ENCODE measurements around the gene RHCE.
"Not testable (repeated sequence)": the region's sequence is repeated elsewhere in the genome, so short reads cannot be mapped to it uniquely, and the experiment has no call there.

RHCE gene

DNA sequence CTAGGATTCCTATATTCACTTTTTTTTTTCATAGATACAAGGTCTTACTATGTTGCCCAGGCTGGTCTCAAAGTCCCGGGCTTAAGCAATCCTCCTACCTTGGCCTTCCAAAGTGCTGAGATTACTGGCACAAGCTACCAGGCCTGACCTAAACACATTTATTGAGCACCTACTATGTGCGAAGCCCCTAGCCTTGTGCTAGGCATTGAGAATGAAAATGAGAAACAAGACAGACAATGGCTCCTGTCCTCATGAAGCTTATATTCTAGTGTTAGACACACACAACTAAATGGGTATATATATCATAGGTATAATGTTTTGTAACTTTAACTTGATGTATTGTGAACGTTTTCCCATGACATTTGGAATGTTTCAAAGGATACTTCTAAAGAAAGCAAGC is 71.0 kb downstream of the RHCE start:
- DNase-seq = no peak

DNA sequence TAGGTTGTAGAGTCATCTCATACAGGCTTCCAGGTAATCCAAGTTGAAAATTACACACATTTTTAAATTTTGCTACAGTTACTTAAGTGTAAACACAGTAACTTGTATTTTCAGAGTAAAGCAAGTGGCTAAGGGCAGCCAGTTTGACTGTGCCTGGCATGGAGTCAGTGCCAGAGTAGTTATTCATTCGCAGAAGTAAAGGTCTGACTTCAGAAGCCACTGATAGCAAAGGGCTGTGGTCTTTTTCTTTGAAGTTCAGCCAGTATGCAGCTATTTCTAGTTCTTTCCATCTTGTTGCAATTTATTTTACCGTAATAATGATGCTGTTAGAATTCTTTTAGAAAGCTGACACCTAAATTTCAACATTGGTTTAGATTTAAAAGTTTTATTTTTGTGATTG is 73.1 kb downstream of the RHCE start:
- no peak for DNase-seq

DNA sequence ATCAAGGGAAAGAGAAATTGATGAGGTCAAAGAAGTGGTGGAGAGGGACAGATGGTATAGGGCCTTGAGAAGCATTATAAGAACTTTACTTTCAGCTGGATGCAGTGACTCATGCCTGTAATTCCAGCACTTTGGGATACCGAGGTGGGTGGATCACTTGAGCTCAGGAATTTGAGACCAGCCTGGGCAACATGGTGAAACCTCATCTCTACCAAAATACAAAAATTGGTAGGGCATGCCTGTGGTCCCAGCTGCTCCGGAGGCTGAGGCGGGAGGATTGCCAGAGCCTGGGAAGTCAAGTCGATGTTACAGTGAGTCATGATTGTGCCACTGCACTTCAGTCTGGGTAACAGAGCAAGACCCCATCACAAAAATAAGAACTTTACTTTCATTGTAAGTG is 76.8 kb downstream of the RHCE start:
- peak in 1 of 56 donors; percentile 2 for DNase-seq

DNA sequence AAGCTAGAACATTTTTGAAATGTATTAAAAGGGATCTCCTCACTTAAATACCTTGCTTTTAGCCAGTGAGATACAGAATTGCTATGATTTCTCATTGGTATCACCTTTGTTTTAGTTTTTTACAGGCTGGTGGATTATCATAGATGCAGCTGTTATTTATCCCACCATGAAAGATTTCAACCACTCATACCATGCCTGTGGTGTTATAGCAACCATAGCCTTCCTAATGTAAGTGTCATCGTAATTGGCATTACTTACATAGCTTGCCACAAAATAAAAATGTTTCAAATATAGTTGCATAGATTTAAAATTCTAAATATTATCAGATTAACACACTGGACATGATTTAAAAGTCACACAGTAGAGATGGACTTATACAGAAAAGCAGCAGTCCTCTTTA is 77.8 kb downstream of the RHCE start:
- DNase-seq = no peak

DNA sequence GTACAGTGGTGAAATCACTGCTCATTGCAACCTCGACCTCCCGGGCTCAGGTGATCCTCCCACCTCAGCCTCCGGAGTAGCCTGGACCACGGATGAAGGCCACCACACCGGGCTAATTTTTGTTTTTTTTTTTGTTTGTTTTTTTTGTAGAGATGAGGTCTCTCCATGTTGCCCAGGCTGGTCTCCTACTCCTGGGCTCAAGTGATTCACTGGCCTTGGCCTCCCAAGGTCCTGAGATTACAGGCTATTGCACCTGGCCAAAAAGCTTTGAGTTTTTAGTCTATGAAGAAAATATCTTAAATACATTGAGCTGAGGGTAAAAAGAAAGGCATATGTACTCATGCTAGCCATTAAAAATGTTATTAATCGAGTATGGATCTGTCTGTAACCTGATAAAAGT is 78.9 kb downstream of the RHCE start:
- DNase-seq = no peak

DNA sequence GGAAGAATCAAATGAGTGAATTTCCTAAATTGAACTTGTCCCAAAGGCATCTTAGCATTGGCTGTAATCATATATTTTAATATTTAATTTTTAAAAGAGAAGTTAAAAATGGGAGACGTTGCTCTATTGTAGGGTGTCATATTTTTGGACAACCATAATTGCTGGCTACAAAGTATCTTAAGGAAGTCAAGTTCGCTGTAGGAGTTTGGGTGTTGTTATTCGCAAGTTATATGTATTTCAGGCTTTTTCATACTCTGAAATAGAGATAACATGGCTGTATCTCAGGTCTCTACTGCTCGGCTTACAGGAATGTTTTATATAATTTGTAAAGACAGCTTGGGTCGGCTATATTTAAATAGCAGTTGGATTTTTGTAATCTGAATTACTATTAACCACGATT is 81.6 kb downstream of the RHCE start:
- no peak for DNase-seq

DNA sequence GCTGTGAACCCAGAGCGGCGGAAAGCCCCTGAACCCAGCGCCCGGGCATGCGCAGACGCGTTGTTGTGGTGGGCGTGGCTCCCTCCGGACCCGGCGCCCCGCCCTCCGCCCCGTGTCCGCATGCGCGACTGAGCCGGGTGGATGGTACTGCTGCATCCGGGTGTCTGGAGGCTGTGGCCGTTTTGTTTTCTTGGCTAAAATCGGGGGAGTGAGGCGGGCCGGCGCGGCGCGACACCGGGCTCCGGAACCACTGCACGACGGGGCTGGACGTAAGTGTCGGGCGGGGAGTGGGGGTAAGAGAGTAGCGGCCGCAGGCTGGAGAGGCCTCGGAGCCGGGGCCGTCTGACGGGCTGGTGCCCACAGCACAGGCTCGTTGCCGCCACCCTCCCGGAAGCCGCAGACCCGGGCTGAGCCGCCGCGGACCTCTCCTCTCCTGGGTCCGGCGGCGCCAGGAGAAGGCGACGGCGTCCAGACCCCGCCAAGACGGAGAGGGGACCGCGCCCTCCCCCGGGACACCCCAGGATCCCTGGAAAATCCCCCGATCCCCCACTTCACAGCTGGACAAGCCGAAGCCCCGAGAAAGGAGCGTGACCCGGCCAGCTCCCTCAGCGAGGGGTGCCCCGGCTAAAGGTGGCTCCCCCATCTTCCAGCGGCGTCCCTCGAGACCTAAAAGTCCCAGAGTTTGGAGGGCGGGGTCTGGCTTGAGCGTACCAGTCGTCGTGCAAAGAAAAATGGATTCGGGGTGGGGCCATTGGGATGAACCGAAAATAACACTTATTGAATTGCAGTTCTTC is 82.2 kb downstream of the RHCE start, which contains the start of gene TMEM50A:
Gene TMEM50A (plus strand): TSS at position 147 of the 794 bp plus-strand sequence. CDS start 2,153 bp downstream, outside the sequence.
- peak; percentile 41 to 93 (median 84) for DNase-seq

DNA sequence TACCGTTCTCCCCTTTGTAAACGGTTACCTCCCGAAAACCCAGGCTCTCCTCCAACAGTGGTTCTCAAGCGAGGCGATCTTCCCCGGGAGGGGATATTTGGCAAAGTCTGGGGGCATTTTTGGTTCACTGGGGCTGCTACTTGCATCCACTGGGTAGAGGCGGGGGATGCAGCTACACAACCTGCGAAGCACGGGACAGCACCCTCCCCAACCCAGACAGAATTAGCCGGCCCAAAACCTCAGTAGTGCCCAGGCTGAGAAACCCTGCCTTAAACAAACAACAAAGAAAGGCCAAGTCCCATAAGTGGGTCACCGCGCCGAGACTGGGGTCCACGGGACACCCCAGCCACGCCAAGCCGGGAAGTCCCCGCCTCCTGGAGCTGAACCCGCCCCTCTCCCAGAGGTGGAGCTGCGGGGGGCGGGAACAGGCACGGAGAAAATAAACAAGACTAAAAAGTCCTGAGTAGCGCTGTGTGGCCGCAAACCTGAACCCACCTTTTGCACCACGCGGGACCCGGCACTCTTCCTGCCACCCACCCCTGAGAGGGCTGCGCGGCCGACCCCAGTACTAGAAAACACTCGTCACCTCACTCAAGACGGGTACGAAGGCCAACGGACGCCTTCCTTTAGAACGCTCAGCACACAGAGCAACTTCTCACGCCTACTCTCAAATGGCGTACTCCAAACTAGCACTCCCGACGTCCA is 83.0 kb downstream of the RHCE start:
- DNase-seq = peak in 3 of 56 donors; percentile 14 to 42 (median 23)

DNA sequence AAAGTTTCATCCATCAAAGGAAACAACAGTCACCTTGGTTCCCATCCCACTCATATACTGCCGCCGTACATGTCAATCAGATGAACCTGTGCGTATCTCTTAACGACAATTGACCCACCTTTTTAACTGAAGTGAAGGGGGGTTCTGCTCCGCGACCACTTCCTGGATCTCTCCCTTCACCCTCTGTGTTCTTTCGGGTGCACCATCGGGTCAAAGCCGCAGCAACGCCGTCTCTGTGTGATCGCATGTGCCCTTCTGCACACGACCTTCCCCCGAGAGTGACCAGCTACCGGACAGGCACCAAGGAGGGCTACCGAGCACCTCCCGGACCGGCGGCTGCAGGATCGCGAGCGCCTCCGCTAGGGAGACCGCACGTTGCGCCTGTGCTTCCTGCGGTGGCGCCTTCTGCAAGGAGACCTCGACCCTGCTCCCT is 83.7 kb downstream of the RHCE start:
- DNase-seq = peak in 1 of 56 donors; percentile 4

DNA sequence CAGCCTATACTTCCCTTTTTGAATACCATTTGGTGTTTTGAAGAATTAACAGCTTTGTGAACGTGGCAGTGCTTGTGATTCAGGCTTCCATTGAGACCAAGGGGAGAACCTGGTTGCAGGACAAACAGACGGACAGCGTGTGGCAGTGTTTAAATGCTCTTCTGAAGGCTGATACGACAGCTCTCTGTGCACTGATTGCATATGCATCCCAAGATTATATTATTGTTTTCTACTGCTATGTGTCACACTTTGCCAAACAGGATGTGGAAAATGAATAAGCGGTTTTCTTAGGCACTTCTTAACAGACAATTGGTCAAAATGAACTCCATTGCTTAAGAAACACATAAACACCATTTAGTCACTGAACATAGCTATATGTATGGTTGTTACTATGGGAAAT is 90.7 kb downstream of the RHCE start:
- peak in 1 of 56 donors; percentile 2 for DNase-seq

DNA sequence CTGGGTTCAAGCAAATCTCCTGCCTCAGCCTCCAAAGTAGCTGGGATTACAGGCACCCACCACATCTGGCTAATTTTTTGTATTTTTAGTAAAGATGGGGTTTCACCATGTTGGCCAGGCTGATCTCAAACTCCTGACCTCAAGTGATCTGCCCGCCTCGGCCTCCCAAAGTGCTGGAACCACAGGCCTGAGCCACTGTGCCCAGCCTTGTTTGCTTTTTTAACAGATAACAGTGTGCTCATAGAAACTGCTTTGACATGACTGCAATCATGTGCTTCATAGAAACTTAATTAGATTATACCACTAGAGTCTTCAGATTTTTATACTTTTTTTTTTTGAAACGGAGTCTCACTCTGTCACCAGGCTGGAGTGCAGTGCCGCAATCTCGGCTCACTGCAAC is 91.3 kb downstream of the RHCE start:
- DNase-seq = not testable (repeated sequence)

DNA sequence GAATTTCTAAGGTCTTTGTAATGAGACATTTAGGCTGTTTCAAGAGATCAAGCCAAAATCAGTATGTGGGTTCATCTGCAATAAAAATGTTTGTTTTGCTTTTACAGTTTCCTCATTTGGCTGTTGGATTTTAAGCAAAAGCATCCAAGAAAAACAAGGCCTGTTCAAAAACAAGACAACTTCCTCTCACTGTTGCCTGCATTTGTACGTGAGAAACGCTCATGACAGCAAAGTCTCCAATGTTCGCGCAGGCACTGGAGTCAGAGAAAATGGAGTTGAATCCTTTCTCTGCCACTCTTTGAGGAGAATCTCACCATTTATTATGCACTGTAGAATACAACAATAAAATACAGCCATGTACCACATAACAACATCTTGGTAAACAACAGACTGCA is 91.8 kb downstream of the RHCE start:
- DNase-seq = not testable (repeated sequence)

DNA sequence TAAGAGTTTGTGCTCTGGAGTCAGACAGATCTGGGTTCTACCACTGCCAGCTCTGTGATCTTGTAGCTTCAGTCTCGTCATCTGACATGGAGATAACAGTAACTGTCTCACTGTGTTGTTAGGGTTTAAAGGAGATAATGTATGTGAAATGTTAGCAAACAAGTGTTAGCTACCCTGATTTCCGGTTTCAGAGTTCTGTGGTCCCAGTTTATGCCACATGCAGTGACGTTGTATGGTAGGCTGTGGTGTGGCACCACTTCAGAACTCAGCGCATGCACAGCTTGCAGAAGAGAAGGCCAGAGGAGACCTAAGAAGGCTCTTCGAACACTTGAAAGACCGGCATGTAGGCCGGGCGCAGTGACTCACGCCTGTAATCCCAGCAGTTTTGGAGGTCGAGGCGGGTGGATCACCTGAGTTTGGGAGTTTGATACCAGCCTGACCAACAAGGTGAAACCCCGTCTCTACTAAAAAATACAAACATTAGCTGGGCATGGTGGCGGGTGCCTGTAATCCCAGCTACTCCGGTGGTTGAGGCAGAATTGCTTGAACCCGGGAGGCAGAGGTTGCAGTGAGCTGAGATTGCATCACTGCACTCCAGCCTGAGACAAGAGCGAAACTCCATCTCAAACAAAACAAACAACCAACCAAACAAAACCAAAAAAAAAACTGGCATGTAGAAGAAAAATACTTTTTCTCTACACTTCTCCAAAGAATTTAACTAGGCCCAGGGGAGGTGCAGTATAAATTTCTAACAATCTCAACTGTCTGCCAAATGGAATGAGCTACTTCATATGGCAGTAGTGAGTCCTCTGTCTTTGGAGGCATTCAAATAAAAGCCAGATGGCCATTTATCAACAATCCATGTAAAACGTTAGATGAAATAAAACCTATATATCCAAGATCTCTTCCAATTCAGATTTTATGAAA is 92.5 kb downstream of the RHCE start:
- DNase-seq = not testable (repeated sequence)

DNA sequence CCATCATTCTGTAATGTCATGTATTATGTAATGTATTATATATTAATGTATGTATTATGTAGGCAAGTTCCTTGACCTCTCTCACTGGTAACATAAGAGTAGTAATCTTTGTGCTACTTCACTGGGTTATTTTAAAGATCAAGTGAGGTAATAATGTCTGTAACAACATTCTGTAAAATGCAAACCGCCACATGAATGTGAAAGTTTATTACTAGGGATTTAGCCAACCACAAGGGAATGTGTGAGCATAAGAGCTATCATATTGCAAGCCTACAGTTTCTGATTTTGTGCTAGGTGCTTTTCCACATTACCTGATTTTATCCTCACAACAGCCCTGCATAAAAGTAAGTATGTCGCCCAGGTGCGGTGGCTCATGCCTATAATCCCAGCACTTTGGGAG is 96.2 kb downstream of the RHCE start:
- not testable (repeated sequence) for DNase-seq

DNA sequence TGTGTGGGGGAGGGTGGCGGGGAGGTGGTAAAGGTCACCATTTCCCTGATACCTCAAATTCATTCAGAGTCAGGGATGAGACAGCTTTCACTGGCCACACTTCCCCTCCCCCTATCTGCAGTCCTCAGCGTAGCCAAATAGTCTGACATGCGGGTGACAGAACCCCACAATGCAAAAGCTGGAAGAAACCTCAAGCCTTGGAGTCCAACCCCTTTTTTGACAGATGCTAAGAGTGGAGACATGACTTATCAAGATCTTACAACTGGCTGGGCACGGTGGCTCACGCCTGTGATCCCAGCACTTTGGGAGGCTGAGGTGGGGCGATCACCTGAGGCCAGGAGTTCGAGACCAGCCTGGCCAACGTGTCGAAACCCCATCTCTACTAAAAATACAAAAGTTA is 98.5 kb downstream of the RHCE start:
- DNase-seq = not testable (repeated sequence)

DNA sequence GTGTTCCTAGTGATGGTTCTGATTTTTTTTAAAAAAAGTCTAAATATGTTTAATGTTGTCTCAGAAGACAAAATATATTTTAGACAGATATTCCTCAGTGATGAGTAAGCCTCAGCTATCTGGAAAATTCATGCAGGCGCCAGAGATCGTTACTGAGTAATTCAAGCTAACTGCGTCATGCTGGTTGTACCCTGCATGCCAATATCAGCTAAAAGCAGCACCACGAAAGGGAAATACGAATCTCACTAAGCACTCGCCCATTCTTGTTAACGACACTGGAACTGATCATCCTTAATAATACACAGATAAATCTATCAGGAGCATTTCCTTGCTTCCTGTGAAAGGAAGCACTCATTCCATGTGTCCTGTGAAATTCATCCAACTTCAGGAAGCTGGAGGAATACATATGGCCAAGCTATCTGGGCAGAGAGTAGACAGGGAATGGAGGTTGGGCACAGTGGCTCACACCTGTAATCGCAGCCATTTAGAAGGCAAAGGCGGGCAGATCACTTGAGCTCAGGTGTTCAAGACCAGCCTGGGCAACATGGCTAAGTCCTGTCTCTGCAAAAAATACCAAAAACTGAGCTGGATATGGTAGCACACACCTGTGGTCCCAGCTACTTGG is 100.2 kb downstream of the RHCE start:
- peak in 2 of 56 donors; percentile 8 to 45 for DNase-seq

DNA sequence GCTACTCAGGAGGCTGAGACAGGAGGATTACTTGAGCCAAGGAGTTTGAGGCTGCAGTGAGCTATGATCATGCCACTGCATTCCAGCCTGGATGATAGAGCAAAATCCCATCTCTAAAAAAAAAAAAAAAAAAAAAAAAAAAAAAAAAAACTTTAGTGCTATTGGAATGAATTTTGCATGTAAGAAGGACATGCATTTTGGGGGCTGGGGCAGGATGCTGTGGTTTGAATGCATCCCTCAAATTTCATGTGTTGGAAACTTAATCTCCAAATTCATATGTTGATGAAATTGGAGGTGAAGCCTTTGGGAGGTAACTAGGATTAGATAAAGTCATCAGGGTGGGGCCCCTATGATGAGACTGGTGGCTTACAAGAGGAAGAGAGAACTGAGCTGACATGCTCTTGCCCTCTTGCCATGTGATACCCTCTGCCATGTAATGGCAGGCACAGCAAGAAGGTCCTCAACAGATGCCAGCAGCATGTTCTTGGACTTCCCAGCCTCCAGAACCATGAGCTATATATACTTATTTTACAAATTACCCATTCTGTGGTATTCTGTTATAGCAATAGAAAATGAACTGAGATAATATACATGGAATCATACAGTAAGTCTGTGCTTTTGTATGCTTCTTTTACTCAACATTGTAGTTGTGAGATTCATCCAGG is 107.7 kb downstream of the RHCE start:
- DNase-seq = not testable (repeated sequence)
